H1 (cell line): ENCODE results near the gene EEF2K. TPM values are rescaled to one million over a fixed set of nuclear protein-coding genes. Genes with fewer than 3 reads are reported as not detected.

Experiments used
- ASH2L ChIP-seq: fragments of 200-600, 300-600 bp; sonication (generic); IDR thresholded peaks from one replicate; pipeline ENCODE4 v1.7.1; 2017; ENCODE audit warnings: low read length
- CEBPB ChIP-seq: IDR thresholded peaks from 2 replicates; pipeline ENCODE4 v1.6.1; 2012; ENCODE audit warnings: low read depth, low read length
- GTF2F1 ChIP-seq: IDR thresholded peaks from 2 replicates; pipeline ENCODE4 v1.6.1; 2012; ENCODE audit warnings: low read depth, low read length, improper control_type of control experiment, borderline replicate concordance
- SIX5 ChIP-seq: IDR thresholded peaks from 2 replicates; pipeline ENCODE4 v1.6.1; 2011; ENCODE audit warnings: mild to moderate bottlenecking, low read depth, low read length
- SP4 ChIP-seq: IDR thresholded peaks from 2 replicates; pipeline ENCODE4 v1.6.1; 2012; ENCODE audit warnings: low read length, inconsistent platforms
- SRF ChIP-seq: IDR thresholded peaks from 2 replicates; pipeline ENCODE4 v1.6.1; 2011; ENCODE audit warnings: mild to moderate bottlenecking, low read depth, low read length, moderate library complexity
- SUZ12 ChIP-seq: fragments of 200-600 bp; sonication (generic); IDR thresholded peaks from 2 replicates; pipeline ENCODE4 v1.6.1; 2012; ENCODE audit warnings: mild to moderate bottlenecking, inconsistent platforms, low read length, moderate library complexity, mixed read lengths
- polyA plus RNA-seq, 7 experiments: library from polyadenylated mRNA; depleted of rRNA in 3 of 7; stranded (reverse) in 5 of 7; unstranded in 2 of 7; fragments of >200 nt in 5 of 7; fragments of 200-250 nt in 2 of 7; gene quantifications; 1 replicate in 5 of 7; 2 replicates in 1 of 7; 4 replicates in 1 of 7; pipeline versions ENCODE4 v1.2.1 to v1.2.3, GENCODE V29; 2011 to 2013; ENCODE audit warnings: missing spikeins in 2 of 7, mixed read lengths in 2 of 7
- total RNA-seq: library from RNA; stranded (reverse); fragmentation: NEBNext Ultra II Directional; extraction: Animal tissue kit (Norgen Biotek cat#: 25700); gene quantifications from 2 replicates; pipeline ENCODE4 v1.2.1, GENCODE V29; 2021
- TF ChIP-seq, protein P1 (sequence below), 3 experiments: IDR thresholded peaks; 1 replicate in 2 of 3; 2 replicates in 1 of 3; pipeline versions ENCODE4 v1.5.1 to v1.6.1; 2011; ENCODE audit warnings: low read length in 3 of 3, mild to moderate bottlenecking in 3 of 3, inconsistent platforms in 2 of 3, low read depth in 1 of 3, moderate library complexity in 1 of 3; ENCODE audit not compliant: insufficient read depth in 1 of 3; ENCODE audit errors: control extremely low read depth in 1 of 3

The EEF2K gene
- total and polyA plus RNA-seq, 2 of the 8 experiments (the other 6 are each of a cell fraction or from before 2014, with no cell fraction given), result 14.9 to 30.2 TPM

DNA sequence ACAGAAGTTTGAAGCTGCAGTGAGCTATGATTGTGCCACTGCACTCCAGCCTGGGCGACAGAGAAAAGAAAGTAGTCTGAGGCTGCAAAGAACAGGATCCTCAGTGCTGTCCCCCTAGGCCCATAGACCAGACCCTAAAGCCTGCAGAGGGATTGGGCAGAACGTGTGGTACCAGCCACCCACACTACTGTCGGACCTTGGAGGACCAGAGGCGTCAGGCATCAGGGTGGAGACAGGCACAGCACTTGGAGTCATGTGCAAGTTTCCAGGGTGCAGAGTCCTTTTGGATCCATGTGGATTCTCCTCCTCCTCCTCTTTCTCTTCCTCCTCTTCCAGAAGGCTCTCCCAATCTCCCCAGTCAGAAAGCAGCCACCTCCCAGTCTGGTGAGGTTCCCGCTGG lies 41.6 kb upstream of the EEF2K start (continued):
- TF ChIP-seq, protein P1, sequence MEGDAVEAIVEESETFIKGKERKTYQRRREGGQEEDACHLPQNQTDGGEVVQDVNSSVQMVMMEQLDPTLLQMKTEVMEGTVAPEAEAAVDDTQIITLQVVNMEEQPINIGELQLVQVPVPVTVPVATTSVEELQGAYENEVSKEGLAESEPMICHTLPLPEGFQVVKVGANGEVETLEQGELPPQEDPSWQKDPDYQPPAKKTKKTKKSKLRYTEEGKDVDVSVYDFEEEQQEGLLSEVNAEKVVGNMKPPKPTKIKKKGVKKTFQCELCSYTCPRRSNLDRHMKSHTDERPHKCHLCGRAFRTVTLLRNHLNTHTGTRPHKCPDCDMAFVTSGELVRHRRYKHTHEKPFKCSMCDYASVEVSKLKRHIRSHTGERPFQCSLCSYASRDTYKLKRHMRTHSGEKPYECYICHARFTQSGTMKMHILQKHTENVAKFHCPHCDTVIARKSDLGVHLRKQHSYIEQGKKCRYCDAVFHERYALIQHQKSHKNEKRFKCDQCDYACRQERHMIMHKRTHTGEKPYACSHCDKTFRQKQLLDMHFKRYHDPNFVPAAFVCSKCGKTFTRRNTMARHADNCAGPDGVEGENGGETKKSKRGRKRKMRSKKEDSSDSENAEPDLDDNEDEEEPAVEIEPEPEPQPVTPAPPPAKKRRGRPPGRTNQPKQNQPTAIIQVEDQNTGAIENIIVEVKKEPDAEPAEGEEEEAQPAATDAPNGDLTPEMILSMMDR (IDR thresholded peaks at IDR 0.05; ENCODE audit: control extremely low read depth in 1 of 3, insufficient read depth in 1 of 3, low read depth in 1 of 3, low read length in 3 of 3), result no peak
- TF ChIP-seq SP4 (no peak), GTF2F1 (no peak), CEBPB (no peak), SRF (no peak), ASH2L (no peak), SIX5 (no peak), SUZ12 (no peak)
